ENCODE measurements around the gene BCDIN3D. TPM values are rescaled to one million over a fixed set of nuclear protein-coding genes. Genes with fewer than 3 reads are reported as not detected.

Gene BCDIN3D
- total and polyA plus RNA-seq, 5 donors from 2014 or later, result 4.6 to 9.8 (median 8.6) TPM

DNA sequence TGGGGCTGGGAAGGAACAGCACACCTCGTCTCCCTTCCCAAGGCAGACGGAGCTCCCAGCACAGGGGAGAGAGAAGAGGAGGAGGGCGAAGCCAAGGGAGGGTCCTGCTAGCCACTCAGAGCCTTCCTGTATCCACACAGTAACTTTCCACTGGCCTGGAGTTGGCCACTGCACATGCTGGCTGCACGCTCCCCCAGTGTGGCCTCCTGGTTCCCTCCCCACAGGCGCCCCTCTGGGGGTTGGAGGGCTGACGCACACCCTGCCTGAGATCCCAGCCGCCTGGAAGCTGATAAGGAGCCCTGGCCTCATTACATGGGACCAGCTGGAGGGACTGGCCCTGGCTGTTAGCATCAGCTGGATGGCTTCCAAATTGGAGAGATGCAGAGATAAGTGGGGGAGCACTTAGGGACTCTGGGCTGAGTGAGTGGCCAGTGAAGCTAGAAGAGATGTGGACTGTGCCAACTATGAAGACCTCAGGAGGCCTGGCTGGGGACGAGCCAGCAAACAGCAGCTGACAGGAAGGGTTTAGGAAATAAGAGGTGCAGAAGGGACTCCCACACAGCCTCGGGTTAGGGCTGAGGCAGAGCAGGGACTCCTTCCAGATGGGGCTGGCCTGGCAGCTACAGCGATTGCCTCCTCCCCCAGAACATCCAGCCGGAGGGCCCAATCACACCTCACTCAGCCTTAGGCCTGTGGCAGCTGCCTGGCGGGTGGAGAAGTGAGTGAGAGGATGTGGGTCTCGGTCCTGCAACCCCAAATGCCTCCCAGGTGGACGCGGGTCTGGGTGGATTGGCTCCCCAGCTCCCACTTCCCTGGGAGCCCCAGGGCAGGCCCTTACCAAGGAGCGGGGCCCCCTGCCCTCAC, 26.3 kb upstream of the BCDIN3D start:
- Histone ChIP-seq H3K27ac (ENCODE audit: insufficient read depth, low read length, poor library complexity, severe bottlenecking) (no peak overlapping the region), H3K27me3 (ENCODE audit: control insufficient read depth, insufficient read depth, low read length) (no peaks in the 10 kb centered on the region), H3K9me3 (ENCODE audit: control insufficient read depth in 2 of 2, low read length in 2 of 2) (no peaks in the 10 kb centered on the region), H3K4me3 (ENCODE audit: low read depth, low read length) (no peak overlapping the region), H3K4me1 (ENCODE audit: control insufficient read depth, insufficient read depth, low read length, poor library complexity, severe bottlenecking) (no peaks in the 10 kb centered on the region), H3K36me3 (ENCODE audit: control insufficient read depth, insufficient read depth, low read length) (no peaks in the 10 kb centered on the region)
- Mint-ChIP-seq H3K4me3 (no peak overlapping the region), H3K9me3 (peaks cover 0 to 2% (median 0%) of the 10 kb centered on the region in 7 donors), H3K27me3 (peaks cover 20% of the 10 kb centered on the region), H3K4me1 (no peaks in the 10 kb centered on the region), H3K27ac (no peak overlapping the region), H3K36me3 (no peaks in the 10 kb centered on the region)
- ATAC-seq (ENCODE audit: low read depth in 2 of 2), result no peak
- no peak for DNase-seq

DNA sequence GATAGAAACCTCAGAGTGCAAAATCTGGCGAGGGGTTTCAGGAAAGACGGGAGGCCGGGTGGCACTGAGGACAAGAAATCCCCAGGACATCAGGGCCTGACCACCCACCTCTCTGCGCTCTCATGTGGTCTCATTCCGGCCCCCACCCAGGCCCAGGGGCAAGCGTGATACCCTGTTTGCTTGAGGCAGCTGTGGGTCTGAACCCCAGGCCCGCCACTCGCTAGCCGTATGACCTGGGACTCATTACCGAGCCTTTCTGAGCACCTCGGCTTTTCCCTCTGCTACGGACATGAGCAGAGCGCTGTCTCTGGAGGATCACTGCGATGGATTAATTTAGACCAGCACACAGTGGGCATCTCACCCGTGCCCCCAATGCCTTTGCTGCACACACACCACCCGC, 25.5 kb upstream of the BCDIN3D start:
- Mint-ChIP-seq H3K4me3 (no peak overlapping the region), H3K27me3 (peaks cover 20% of the 10 kb centered on the region), H3K36me3 (no peaks in the 10 kb centered on the region), H3K4me1 (no peaks in the 10 kb centered on the region), H3K9me3 (peaks cover 0 to 2% (median 0%) of the 10 kb centered on the region in 7 donors), H3K27ac (no peak overlapping the region)
- no peak overlapping the region for H3K4me3 ChIP-seq (ENCODE audit: low read depth, low read length)
- no peaks in the 10 kb centered on the region for H3K4me1 ChIP-seq (ENCODE audit: control insufficient read depth, insufficient read depth, low read length, poor library complexity, severe bottlenecking)
- DNase-seq (no peak), ATAC-seq (ENCODE audit: low read depth in 2 of 2) (no peak)
- H3K36me3 ChIP-seq (ENCODE audit: control insufficient read depth, insufficient read depth, low read length), result no peaks in the 10 kb centered on the region
- no peaks in the 10 kb centered on the region for H3K9me3 ChIP-seq (ENCODE audit: control insufficient read depth in 2 of 2, low read length in 2 of 2)
- H3K27ac ChIP-seq (ENCODE audit: insufficient read depth, low read length, poor library complexity, severe bottlenecking), result no peak overlapping the region
- no peaks in the 10 kb centered on the region for H3K27me3 ChIP-seq (ENCODE audit: control insufficient read depth, insufficient read depth, low read length)

DNA sequence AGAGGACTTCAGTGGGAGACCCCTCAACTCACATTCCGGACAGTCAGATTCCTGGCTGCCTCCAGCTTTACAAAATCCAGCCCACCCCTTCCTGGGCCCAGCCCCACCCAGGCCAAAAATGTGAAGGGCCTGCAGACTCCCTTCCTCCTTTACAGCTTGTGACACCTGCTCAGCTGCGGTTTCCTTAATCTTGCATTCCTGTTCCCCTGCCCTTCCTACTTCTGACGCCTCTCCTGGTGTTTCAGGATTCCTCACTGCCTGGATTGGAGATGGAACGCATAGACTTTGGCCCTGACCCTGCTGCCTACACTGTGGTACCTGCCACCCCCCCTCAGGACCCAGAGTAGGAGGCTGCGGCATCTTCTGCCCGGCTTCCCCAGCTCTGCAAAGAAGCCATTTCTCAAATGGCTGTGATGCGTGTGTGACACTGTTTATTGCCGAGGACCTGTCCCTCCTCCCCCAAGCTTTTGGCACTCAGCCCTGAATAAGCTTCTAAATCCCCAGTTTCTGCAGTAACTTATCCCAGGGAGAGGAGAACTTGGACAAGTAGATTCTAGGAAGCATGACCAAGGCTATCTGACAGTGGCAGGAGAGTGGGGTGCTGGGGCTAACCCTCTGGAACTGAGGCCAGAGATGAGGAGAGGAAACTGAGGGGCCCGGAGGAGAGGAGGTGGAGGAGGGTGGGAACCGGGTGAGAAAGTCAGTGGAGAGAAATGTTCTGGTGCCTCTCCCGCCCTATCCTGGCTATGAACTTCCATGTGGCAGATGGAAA, 24.9 kb upstream of the BCDIN3D start:
- Histone ChIP-seq H3K27me3 (ENCODE audit: control insufficient read depth, insufficient read depth, low read length) (no peaks in the 10 kb centered on the region), H3K4me3 (ENCODE audit: low read depth, low read length) (no peak overlapping the region), H3K27ac (ENCODE audit: insufficient read depth, low read length, poor library complexity, severe bottlenecking) (no peak overlapping the region), H3K9me3 (ENCODE audit: control insufficient read depth in 2 of 2, low read length in 2 of 2) (no peaks in the 10 kb centered on the region), H3K36me3 (ENCODE audit: control insufficient read depth, insufficient read depth, low read length) (no peaks in the 10 kb centered on the region), H3K4me1 (ENCODE audit: control insufficient read depth, insufficient read depth, low read length, poor library complexity, severe bottlenecking) (no peaks in the 10 kb centered on the region)
- H3K4me1 Mint-ChIP-seq, result no peaks in the 10 kb centered on the region
- peaks cover 20% of the 10 kb centered on the region for H3K27me3 Mint-ChIP-seq
- no peak overlapping the region for H3K4me3 Mint-ChIP-seq
- H3K9me3 Mint-ChIP-seq, result peaks cover 0 to 2% (median 0%) of the 10 kb centered on the region in 7 donors
- no peak overlapping the region for H3K27ac Mint-ChIP-seq
- H3K36me3 Mint-ChIP-seq, result no peaks in the 10 kb centered on the region
- DNase-seq (no peak), ATAC-seq (ENCODE audit: low read depth in 2 of 2) (no peak)

DNA sequence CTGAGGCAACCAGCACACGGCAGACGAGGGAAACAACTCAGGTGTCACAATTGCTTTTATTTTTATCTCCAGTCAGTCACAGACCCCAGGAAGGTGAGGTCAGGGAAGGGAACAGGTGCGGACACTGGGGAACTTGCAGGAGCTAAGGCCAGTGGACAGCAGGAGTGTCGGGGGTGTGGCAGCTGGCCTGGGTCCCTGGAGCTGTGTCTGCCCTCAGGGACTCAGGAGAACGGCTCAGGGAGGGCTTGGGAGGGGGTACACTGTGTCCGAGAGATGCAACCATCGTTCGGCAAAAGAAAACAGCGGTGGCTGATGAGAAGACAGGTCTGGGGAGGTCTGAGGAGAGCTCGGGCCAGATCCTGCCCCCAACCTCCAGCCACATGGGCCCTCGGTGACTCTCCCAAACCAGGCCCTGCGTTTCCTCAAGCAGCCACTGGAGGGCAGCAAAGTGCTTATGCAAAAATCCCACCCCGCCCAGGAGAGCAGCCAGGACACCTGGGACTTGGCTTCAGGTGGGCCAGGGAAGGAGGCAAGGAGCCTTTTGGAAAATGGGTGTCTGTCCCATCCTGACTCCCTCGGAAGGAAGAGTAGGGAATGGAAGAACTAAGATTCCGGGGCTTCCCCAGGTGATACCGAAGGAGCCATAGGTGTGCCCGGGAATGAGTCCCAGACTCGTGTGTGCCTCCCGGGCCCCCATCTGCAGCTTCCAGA, 24.1 kb upstream of the BCDIN3D start:
- H3K4me1 ChIP-seq (ENCODE audit: control insufficient read depth, insufficient read depth, low read length, poor library complexity, severe bottlenecking), result no peaks in the 10 kb centered on the region
- no peaks in the 10 kb centered on the region for H3K36me3 ChIP-seq (ENCODE audit: control insufficient read depth, insufficient read depth, low read length)
- no peak overlapping the region for H3K4me3 Mint-ChIP-seq
- no peaks in the 10 kb centered on the region for H3K4me1 Mint-ChIP-seq
- DNase-seq (peak; percentile 56 to 70 (median 68)), ATAC-seq (ENCODE audit: low read depth in 2 of 2) (peak; percentile 70 to 79)
- H3K4me3 ChIP-seq (ENCODE audit: low read depth, low read length), result no peak overlapping the region
- H3K27ac Mint-ChIP-seq, result no peak overlapping the region
- no peak overlapping the region for H3K27ac ChIP-seq (ENCODE audit: insufficient read depth, low read length, poor library complexity, severe bottlenecking)
- H3K9me3 Mint-ChIP-seq, result peaks cover 0 to 2% (median 0%) of the 10 kb centered on the region in 7 donors
- no peaks in the 10 kb centered on the region for H3K36me3 Mint-ChIP-seq
- peaks cover 20% of the 10 kb centered on the region for H3K27me3 Mint-ChIP-seq
- H3K9me3 ChIP-seq (ENCODE audit: control insufficient read depth in 2 of 2, low read length in 2 of 2), result no peaks in the 10 kb centered on the region
- no peaks in the 10 kb centered on the region for H3K27me3 ChIP-seq (ENCODE audit: control insufficient read depth, insufficient read depth, low read length)

DNA sequence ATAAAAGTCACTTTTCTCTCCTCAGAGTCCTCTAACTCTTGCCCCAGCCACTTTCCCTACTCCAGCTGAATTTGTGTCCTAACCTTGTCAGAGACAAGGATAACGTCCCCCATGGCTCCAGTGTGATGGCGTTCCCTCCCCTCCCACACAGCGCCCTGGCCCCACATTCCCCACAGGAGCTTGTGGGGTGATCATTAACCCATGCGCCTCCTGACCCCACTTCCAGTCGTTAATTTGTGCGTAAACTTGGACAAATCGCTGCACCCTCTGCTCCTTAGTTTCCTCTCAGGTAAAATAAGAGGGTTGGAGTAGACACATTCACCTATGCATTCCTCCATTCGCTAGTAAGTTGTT, 22.9 kb upstream of the BCDIN3D start:
- no peak overlapping the region for H3K27ac Mint-ChIP-seq
- peaks cover 0 to 2% (median 0%) of the 10 kb centered on the region in 7 donors for H3K9me3 Mint-ChIP-seq
- H3K4me1 Mint-ChIP-seq, result no peaks in the 10 kb centered on the region
- ATAC-seq (ENCODE audit: low read depth in 2 of 2) (no peak), DNase-seq (no peak)
- H3K36me3 ChIP-seq (ENCODE audit: control insufficient read depth, insufficient read depth, low read length), result no peaks in the 10 kb centered on the region
- H3K27me3 Mint-ChIP-seq, result peaks cover 20% of the 10 kb centered on the region
- no peak overlapping the region for H3K27ac ChIP-seq (ENCODE audit: insufficient read depth, low read length, poor library complexity, severe bottlenecking)
- no peaks in the 10 kb centered on the region for H3K4me1 ChIP-seq (ENCODE audit: control insufficient read depth, insufficient read depth, low read length, poor library complexity, severe bottlenecking)
- no peak overlapping the region for H3K4me3 Mint-ChIP-seq
- H3K9me3 ChIP-seq (ENCODE audit: control insufficient read depth in 2 of 2, low read length in 2 of 2), result no peaks in the 10 kb centered on the region
- no peaks in the 10 kb centered on the region for H3K36me3 Mint-ChIP-seq
- H3K27me3 ChIP-seq (ENCODE audit: control insufficient read depth, insufficient read depth, low read length), result no peaks in the 10 kb centered on the region
- H3K4me3 ChIP-seq (ENCODE audit: low read depth, low read length), result no peak overlapping the region

DNA sequence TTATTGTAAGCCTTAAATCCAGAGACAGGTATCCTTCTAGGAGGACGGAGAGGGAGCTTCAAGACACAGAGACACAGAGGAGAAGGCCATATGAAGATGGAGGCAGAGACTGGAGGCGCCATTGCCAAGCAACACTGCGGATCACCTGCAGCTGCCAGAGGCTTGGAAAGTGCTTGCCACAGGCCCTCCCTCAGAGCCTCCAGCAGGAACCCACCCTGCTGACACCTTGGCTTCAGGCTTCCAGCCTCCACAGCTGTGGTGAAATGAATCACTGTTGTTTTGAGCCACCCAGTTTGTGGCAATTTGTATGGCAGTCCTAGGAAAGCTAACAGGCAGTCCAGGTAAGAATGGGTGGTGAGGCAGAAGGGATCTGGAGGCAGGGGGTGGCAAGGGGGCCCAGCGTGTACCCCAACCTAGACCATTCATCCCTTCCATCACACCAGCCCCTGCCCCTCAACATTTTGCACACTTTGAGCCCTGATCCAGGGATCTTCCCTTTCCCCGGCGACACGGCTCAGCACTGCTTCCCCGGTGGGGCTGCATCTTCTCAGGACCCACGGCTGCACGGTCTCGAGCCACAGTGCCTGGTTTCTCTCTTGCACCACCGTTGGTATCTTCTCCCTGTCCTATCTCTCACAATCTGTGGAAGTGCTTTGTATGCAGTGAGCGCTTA, 22.3 kb upstream of the BCDIN3D start:
- H3K9me3 Mint-ChIP-seq, result peaks cover 0 to 2% (median 0%) of the 10 kb centered on the region in 7 donors
- Histone ChIP-seq H3K36me3 (ENCODE audit: control insufficient read depth, insufficient read depth, low read length) (no peaks in the 10 kb centered on the region), H3K4me3 (ENCODE audit: low read depth, low read length) (no peak overlapping the region), H3K9me3 (ENCODE audit: control insufficient read depth in 2 of 2, low read length in 2 of 2) (no peaks in the 10 kb centered on the region), H3K4me1 (ENCODE audit: control insufficient read depth, insufficient read depth, low read length, poor library complexity, severe bottlenecking) (no peaks in the 10 kb centered on the region), H3K27me3 (ENCODE audit: control insufficient read depth, insufficient read depth, low read length) (no peaks in the 10 kb centered on the region), H3K27ac (ENCODE audit: insufficient read depth, low read length, poor library complexity, severe bottlenecking) (no peak overlapping the region)
- DNase-seq (no peak), ATAC-seq (ENCODE audit: low read depth in 2 of 2) (no peak)
- no peak overlapping the region for H3K4me3 Mint-ChIP-seq
- H3K27me3 Mint-ChIP-seq, result peaks cover 17% of the 10 kb centered on the region
- no peak overlapping the region for H3K27ac Mint-ChIP-seq
- H3K4me1 Mint-ChIP-seq, result no peaks in the 10 kb centered on the region
- no peaks in the 10 kb centered on the region for H3K36me3 Mint-ChIP-seq

DNA sequence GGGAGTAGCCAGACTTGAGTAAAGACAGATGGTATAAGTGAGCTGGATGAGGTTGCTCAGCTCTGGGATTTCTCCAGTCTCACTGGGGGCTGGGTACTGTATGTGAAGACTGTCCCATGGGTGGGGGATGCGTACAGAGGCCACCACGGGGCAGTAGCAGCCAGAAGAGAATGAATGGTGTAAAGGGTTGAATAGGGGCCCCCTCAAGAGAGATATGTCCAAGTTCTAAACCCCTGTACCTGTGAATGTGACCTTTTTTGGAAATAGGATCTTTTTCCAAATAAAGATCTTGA, 21.8 kb upstream of the BCDIN3D start:
- Histone ChIP-seq H3K9me3 (ENCODE audit: control insufficient read depth in 2 of 2, low read length in 2 of 2) (no peaks in the 10 kb centered on the region), H3K36me3 (ENCODE audit: control insufficient read depth, insufficient read depth, low read length) (no peaks in the 10 kb centered on the region), H3K4me3 (ENCODE audit: low read depth, low read length) (no peak overlapping the region), H3K27ac (ENCODE audit: insufficient read depth, low read length, poor library complexity, severe bottlenecking) (no peak overlapping the region), H3K27me3 (ENCODE audit: control insufficient read depth, insufficient read depth, low read length) (no peaks in the 10 kb centered on the region), H3K4me1 (ENCODE audit: control insufficient read depth, insufficient read depth, low read length, poor library complexity, severe bottlenecking) (no peaks in the 10 kb centered on the region)
- Mint-ChIP-seq H3K36me3 (no peaks in the 10 kb centered on the region), H3K4me3 (no peak overlapping the region), H3K9me3 (peaks cover 0 to 2% (median 0%) of the 10 kb centered on the region in 7 donors), H3K27me3 (peaks cover 16% of the 10 kb centered on the region), H3K4me1 (no peaks in the 10 kb centered on the region), H3K27ac (no peak overlapping the region)
- ATAC-seq (ENCODE audit: low read depth in 2 of 2), result no peak
- no peak for DNase-seq

All from CD4-positive, CD25-positive, alpha-beta regulatory T cell (primary cell).